GM10266 (cell line): ENCODE measurements around the gene MAPK8IP1.

ENCODE experiments used
- DNase-seq: peaks from one replicate; pipeline ENCODE4 v3.0.0; 2012; ENCODE audit errors: extremely low spot score
- CTCF ChIP-seq: IDR thresholded peaks from 2 replicates; pipeline ENCODE4 v1.5.1; 2012; ENCODE audit warnings: mild to moderate bottlenecking, low read depth; ENCODE audit not compliant: control insufficient read depth, insufficient read depth; ENCODE audit errors: missing control alignments

MAPK8IP1 gene

GRCh38 chr11:45855308-45855707 is 30.1 kb upstream of the MAPK8IP1 start:
- DNase-seq: no peak
- no peak for TF ChIP-seq CTCF

- no peak for TF ChIP-seq CTCF
- DNase-seq: no peak
These were observed 29.4 kb upstream of the MAPK8IP1 start for GRCh38 chr11:45856044-45856468.

GRCh38 chr11:45857961-45858474 is 27.4 kb upstream of the MAPK8IP1 start:
- TF ChIP-seq CTCF: no peak
- DNase-seq: no peak

DNA sequence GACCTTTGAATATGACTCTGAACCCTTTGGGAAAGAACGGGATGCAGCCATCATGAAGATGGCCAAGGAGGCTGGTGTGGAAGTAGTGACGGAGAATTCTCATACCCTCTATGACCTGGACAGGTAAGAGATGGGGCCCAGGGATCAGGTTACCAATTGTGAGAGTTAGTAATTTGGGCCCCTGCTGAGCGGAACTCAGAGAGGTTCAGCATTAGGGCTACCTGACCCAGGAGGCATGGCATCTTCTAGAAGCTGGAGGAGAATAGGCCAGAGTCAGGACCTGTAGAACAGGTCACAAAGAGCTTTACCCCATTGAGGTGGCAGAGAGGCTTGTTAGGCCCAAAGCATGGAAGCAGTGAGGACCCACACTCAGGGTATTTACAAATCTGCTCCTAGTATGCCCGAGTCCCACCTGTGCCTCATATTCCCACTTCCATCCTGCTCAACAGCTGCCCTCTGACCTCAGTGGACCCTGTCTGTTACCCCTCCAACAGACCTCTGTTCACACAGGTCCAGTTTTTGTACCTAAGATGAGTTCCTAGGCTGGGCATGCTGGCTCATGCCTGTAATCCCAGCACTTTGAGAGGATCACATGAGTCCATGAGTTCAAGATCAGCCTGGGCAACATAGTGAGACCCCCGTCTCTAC is 26.6 kb upstream of the MAPK8IP1 start:
- DNase-seq: no peak
- no peak for TF ChIP-seq CTCF

DNA sequence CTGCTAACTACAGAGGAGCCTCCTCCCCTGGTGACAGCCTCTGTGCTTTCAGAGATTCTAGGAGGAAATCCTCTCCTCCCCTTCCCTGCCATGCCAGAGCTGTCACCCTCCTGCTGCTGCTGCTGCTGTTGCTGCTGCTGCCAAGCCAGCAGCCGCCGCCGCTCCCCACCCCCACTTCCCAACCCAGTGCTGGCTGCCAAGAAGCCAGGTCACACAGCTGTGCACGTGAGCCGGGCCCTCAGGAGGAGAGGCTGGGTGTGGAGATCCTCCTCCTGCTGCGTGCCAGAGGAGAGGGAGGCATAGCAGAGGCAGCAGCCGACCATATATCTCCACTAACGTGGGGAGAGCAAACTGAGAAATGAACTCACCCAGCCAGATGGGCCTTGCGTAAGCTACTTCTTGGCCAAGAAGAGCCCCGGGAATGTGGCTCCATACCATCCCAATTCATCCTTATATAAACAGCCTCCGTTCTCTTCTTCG is 25.8 kb upstream of the MAPK8IP1 start:
- DNase-seq: no peak
- no peak for TF ChIP-seq CTCF

DNA sequence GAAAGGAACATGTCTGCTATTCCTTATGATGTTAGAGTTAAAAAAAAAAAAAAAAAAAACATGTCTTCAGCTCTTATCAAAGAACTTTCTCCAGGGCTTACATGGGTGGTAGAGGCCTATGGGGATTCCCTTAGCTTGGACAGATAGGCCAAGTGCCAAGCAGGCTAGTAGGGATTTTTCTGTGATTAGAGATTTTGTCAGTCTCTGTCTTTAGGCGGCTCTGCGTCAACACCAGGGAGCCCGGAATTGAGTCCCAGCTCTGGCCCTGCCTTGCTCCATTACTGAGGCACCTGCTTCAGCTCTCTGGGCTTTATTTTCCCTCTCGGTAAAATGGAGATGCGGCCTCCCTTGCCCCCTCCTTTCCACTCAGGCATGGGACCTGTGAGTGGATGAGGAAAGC is 25.1 kb upstream of the MAPK8IP1 start:
- no peak for TF ChIP-seq CTCF
- DNase-seq: no peak

DNA sequence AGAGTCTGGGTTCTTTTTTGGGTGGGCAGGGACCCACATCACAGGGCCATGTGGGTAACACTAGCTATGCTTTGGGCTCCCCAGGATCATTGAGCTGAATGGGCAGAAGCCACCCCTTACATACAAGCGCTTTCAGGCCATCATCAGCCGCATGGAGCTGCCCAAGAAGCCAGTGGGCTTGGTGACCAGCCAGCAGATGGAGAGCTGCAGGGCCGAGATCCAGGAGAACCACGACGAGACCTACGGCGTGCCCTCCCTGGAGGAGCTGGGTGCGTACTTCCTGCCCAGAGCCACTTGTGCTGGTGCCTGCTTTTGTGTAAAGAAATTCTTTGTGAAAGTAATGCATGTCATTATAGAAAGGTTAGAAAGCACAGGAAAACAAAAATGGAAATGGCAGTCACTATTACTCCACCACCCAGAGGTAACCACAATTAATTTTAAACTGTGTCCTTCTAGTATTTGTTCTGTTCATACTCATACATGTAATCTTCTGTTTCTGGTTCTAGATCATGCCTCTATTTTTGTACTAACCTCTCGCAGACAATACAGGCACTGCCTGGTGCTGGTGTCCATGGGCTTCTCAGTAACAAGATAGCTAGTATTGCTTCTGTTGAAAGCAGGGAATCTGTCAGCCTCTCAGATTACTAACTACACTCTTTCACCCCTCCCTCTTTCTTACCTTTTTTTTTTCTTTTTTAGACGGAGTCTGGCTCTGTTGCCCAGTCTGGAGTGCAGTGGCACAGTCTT is 24.5 kb upstream of the MAPK8IP1 start:
- no peak for DNase-seq
- no peak for TF ChIP-seq CTCF
